WTC11 (cell line): ENCODE measurements around the gene ZNF264.

Experiments used
- TF ChIP-seq, protein P1 (sequence below): fragments of 250-450 bp; sonication (Bioruptor Pico); IDR thresholded peaks from 2 replicates; pipeline ENCODE4 v1.9.0; 2021; ENCODE audit warnings: mild to moderate bottlenecking
- TF ChIP-seq, protein P2 (sequence below): sonication (generic); formaldehyde crosslinking; IDR thresholded peaks from 2 replicates; pipeline ENCODE4 v1.8.1; 2023; ENCODE audit warnings: mild to moderate bottlenecking, missing genetic modification reagents, moderate library complexity
- TF ChIP-seq, protein P3 (sequence below): fragments of 200-600 bp; IDR thresholded peaks from 2 replicates; pipeline ENCODE4 v1.8.0; 2022; ENCODE audit warnings: antibody characterized with exemption

DNA sequence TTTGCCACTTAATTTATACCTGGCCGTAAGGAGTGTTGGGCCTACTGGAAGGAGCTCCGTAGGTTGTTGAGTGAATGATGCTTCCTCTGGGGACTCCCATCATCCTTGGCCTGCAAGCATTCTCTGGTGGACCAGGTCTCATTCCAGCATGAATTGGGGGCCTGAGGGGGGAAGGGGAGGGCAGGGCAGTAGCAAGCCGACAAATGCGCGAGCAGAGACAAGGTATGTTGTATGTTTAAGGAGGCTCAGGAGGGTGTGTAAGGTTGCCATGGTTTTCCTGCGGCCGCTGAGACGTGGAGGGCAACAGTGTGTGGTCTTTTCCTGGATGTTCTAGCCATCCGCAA is 749 bp downstream of the ZNF264 start:
- TF ChIP-seq, protein P1, sequence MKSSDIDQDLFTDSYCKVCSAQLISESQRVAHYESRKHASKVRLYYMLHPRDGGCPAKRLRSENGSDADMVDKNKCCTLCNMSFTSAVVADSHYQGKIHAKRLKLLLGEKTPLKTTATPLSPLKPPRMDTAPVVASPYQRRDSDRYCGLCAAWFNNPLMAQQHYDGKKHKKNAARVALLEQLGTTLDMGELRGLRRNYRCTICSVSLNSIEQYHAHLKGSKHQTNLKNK (CRISPR knock-in tag), result no peak
- TF ChIP-seq, protein P2, sequence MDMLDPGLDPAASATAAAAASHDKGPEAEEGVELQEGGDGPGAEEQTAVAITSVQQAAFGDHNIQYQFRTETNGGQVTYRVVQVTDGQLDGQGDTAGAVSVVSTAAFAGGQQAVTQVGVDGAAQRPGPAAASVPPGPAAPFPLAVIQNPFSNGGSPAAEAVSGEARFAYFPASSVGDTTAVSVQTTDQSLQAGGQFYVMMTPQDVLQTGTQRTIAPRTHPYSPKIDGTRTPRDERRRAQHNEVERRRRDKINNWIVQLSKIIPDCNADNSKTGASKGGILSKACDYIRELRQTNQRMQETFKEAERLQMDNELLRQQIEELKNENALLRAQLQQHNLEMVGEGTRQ (CRISPR knock-in tag), result no peak
- TF ChIP-seq, protein P3, sequence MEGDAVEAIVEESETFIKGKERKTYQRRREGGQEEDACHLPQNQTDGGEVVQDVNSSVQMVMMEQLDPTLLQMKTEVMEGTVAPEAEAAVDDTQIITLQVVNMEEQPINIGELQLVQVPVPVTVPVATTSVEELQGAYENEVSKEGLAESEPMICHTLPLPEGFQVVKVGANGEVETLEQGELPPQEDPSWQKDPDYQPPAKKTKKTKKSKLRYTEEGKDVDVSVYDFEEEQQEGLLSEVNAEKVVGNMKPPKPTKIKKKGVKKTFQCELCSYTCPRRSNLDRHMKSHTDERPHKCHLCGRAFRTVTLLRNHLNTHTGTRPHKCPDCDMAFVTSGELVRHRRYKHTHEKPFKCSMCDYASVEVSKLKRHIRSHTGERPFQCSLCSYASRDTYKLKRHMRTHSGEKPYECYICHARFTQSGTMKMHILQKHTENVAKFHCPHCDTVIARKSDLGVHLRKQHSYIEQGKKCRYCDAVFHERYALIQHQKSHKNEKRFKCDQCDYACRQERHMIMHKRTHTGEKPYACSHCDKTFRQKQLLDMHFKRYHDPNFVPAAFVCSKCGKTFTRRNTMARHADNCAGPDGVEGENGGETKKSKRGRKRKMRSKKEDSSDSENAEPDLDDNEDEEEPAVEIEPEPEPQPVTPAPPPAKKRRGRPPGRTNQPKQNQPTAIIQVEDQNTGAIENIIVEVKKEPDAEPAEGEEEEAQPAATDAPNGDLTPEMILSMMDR, result no peak
